A172 (cell line): ENCODE results near the gene KIAA1217. TPM values are rescaled to one million over a fixed set of nuclear protein-coding genes. Genes with fewer than 3 reads are reported as not detected.
A peak's percentile ranks its signal among the peaks of the same experiment; 100 is the strongest.
"Not testable (repeated sequence)": the region's sequence is repeated elsewhere in the genome, so short reads cannot be mapped to it uniquely, and the experiment has no call there.

ENCODE experiments used
- DNase-seq: peaks from one replicate; pipeline ENCODE4 v3.0.0-alpha.2; 2015; ENCODE audit warnings: low spot score
- total RNA-seq: library from RNA; depleted of rRNA; stranded (reverse); fragments of >200 nt; shearing (Covaris generic); gene quantifications from 2 replicates; pipeline ENCODE4 v1.2.3, GENCODE V29; 2014

KIAA1217 gene
- total RNA-seq, 1 experiment from 2014 or later, result 4.7 TPM

GRCh38 chr10:24340883-24341282 lies 131.9 kb downstream of the KIAA1217 start:
- DNase-seq, result no peak

GRCh38 chr10:24341371-24341770 lies 132.4 kb downstream of the KIAA1217 start:
- no peak for DNase-seq

DNA sequence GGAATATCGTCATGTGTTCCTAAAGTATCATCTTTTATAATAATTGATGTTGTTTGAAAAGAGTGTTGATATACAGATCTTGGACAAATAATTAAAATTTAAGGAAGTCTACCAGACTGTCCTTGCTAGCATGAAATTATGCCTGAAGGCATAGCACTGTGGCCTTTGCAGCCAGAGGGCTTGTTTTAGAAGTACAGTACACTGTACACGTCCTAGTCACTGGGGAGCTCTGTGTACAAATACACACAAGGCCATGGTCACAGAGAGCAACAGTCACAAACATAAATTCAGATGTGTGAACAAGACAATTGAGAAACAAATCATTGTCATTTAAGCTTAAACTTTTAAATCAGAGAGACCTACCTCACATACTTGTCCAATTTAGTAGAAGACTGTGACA lies 133.0 kb downstream of the KIAA1217 start:
- DNase-seq, result no peak

GRCh38 chr10:24343686-24344085 lies 134.7 kb downstream of the KIAA1217 start:
- DNase-seq, result no peak

- peak; percentile 93 for DNase-seq
Observed at GRCh38 chr10:24344279-24344678, 135.3 kb downstream of the KIAA1217 start.

- DNase-seq, result no peak
Observed at GRCh38 chr10:24344695-24345463, 135.9 kb downstream of the KIAA1217 start.

GRCh38 chr10:24346877-24347519 lies 138.1 kb downstream of the KIAA1217 start:
- DNase-seq, result no peak

DNA sequence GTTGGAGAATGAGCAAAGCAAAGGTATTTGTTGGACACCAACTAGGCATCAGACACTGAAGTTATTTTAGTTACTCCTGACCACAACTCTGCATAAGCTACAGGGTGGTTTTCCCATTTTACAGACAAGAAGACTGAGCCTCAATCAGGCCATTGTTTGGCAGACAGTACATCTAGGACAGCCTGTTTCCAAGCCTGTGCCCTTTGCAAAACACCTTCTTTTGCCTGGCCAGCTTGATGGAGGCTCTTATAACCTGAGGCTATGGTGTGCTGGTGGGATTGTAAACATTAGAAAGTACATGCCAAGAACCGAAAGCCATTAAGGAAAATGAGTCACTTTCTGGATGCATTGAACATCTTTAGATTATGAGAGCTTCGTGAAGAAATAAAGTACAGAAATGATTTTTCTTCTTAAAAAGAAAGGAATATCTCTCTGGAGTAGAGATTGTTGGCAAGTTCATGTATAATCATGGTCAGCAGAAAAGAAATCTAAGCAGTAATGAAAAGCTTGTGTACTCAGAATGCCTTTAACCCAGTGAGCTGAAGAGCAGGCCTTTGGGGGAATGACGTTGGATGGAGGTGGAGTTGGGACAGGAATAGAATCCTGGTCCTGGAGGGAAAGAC lies 140.6 kb downstream of the KIAA1217 start:
- no peak for DNase-seq

DNA sequence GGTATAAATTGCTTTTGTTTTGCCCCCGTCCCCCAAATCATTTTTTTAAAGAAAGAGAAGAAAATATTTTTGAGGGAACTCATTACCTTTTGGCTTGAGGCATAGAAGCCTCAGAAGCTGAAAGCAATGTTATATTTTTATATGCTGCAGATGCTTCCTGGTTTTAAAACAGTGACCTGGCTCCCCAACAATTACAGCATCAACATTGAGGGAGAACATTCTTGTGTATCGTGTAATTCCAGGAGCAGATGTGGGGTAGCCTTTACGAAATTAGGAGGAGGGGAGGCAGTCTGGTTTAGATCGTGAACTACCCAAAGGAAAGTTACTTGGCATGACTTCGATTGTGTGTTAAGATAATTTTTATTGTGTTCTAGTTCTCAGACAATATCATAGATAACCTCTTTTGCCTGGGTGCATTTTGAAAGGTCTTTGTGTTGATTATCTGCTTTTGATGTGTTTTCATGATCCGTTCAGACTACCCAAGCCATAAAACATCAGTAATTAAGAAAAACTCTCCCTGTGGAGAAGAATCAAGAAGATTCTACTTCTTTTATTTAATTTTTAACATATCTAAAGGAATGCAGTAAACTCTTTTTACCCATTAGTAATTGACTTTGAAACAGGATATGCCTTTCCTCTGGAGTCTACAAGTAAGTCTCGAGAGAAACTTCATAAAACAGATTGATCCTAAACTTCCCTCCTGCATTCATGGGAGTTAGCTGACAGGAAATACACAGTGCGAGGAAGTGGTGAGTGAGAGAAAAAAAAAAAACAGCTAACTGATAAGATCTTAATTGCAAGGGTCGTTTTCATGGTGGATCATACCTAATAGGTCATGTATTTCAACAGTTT lies 141.4 kb downstream of the KIAA1217 start:
- DNase-seq, result no peak

DNA sequence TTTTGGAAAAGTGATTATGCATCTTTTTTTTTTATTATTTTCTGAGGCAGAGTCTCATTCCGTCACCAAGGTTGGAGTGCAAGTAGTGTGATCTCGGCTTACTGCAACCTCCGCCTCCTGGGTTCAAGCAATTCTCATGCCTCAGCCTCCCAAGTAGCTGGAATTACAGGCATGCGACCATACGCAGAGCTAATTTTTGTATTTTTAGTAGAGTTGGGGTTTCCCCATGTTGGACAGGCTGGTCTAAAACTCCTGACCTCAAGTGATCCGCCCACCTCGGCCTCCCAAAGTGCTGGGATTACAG lies 141.9 kb downstream of the KIAA1217 start:
- not testable (repeated sequence) for DNase-seq

DNA sequence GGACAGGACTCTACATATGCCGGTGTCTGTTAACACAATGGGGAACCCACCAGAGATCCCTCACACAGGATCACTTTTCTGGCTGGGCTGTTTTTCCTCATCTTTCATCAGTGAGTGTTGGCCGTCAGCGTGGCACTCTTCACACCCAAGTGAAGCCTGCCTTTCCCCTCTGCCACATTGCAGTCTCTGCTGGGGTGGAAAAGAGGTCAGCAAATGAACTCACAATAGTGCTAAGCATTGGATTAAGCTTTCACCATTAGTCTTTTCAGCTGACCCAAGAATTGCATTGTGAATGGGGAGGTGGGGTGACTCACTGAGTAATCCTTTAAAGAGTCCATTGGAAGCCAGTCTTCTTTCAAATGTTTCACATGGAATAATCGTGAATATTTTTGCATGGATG lies 143.0 kb downstream of the KIAA1217 start:
- no peak for DNase-seq

GRCh38 chr10:24352399-24352798 lies 143.5 kb downstream of the KIAA1217 start:
- DNase-seq, result no peak

DNA sequence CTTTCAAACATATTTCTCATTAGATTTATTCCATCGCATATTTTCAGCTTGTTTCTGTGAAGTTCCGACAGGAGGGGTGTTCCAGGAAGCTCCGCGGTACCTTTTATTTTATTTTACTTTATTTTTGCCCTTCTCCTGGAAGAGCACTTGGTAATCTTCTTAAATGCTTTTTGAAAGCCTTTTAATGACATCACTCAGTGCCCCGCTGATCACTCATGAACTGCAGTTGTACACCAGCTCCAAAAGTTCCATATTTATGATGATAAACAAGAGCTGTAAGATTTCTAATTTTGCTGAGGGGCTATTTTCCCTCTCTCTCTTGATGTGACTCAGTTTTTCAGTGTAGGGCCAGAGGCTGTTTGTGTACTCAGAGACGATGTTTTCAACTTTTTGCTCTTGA lies 144.4 kb downstream of the KIAA1217 start:
- DNase-seq, result no peak

DNA sequence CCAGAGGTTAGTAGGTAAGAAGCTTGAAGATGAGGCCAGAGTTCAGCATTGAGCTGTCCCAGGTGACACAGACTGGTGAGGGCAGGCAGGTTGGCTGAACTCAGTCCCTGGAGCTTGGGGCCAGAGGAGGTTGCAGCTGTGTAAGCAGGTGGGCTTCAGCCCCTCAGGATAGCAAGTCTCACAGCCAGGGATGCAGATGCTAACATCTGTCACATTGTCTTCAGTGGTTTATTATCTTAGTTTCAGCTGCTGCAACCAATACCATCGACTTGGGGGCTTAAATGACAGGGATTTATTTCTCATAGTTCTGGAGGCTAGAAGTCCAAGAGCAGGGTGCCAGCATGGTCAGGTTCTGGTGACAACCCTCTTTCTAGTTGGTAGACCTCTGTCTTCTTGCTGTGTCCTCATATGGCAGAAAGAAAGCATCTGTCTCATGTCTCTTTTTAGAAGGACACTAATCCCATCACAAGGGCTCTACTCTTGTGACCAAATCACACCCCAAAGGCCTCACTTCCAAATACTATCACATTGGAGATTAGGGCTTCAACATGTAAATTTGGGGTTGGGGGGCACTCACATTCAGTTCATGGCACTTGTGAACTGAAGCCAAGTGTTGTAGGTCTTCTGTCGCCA lies 146.2 kb downstream of the KIAA1217 start:
- no peak for DNase-seq

GRCh38 chr10:24357344-24358004 lies 148.5 kb downstream of the KIAA1217 start:
- no peak for DNase-seq

DNA sequence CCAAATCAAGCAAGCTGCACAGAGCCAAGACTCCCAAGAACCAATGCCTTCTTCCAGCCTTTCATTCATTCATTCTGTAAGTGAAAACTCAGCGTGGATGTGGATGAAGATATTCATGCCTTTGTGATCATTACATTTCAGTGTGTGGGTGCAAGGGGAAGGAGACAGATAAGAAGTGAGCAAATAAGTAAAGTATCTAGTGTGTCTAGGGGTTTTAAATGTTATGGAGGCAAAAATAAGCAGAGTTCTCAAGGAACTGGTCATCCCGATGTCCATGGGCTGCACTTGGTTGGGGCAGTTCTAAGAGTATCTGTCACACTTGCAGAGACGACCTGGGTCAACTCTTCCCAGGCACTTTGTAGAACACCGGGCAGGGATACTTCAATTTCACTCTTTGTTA lies 149.1 kb downstream of the KIAA1217 start:
- DNase-seq, result no peak

DNA sequence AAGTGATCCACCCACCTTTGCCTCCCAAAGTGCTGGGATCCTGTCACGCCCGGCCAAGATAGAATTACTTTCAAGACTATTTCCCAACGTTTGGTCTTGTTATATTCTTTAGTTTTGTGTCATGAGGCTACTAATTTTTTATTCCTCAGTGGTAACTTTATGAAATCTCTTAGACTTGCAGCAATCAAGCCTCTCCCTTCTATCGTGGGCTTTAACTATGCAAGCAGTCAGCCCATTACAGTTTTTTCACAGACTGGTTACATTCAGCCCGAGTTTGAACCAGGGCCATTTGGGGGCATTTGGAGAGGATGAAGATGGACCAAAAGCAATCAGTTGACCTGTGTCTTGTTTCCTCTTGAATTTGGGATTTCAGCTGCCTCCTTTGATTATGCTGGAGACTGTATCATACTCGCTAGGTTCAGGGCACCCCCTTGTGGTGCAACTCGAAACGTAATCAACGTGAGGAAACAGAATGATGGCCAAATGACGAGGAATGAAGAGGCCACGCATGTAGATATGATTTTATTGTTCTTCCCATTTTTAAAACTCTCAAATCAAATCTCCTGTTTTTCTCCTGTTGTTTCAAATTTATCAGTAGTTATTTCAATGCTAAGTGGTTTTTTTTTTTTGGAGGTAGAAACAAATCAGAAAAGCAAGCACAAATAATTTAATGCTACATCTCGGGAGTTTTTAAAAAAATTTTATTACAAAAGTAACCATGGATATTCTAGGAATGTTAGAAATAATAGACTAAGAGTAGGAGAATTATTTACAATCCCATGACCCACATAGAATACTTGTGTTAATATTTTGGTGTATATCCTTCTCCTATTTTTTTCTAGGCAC lies 151.6 kb downstream of the KIAA1217 start:
- DNase-seq, result peak; percentile 64

GRCh38 chr10:24363070-24363469 lies 154.1 kb downstream of the KIAA1217 start:
- DNase-seq, result no peak

DNA sequence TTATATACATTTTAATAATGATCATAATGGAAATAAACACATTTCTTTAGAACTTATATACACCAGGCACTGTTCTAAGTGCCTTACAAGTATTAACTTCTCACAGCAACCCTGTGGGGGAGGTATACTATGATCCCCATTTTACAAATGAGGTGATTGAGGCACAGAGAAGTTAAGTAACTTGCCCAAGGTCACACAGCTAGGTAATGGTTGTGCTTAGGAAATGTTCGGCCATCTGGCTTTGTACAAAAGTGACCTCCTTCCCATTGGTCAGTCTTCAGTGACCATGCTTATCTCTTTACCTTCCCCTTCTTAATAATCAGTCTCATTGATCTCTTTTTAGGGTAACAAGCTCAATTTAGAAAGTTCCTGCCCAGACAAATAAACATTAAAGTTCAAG lies 158.8 kb downstream of the KIAA1217 start:
- DNase-seq, result no peak

DNA sequence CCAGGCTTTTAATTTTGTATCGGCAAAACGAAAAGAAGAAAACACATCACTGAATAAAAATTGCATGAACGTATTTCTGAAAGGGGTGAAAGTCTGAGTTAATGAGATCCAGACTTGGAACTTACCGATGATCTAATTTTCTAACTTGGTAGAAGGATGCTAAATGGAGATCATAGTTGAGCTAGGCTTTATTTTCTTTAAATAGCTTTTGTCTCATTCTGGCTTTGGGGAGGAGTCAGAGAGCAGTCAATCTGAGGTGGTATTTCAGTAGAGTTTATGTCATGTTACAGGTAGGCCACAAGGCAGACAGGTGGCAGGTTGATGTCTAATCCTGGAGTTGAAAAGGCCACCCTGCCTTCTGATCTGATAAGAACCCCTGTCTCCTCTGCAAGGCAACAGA lies 161.9 kb downstream of the KIAA1217 start:
- DNase-seq, result no peak
